IMR-90 (cell line): Measurements from ENCODE around the gene R3HDM2. TPM values are rescaled to one million over a fixed set of nuclear protein-coding genes. Genes with fewer than 3 reads are reported as not detected.

Experiments used
- BHLHE40 ChIP-seq: fragments of 150-350 bp; IDR thresholded peaks from 2 replicates; pipeline ENCODE4 v1.6.1; 2016; ENCODE audit warnings: mild to moderate bottlenecking, low read depth, low read length
- CHD1 ChIP-seq: IDR thresholded peaks from 2 replicates; pipeline ENCODE4 v1.6.1; 2012; ENCODE audit warnings: low read depth, low read length, improper control_type of control experiment
- ELK1 ChIP-seq: fragments of 150-350 bp; IDR thresholded peaks from 2 replicates; pipeline ENCODE4 v1.6.1; 2016; ENCODE audit warnings: low read depth, mild to moderate bottlenecking, low read length, moderate library complexity, borderline replicate concordance
- polyA plus RNA-seq, 3 experiments: library from polyadenylated mRNA; depleted of rRNA; stranded (reverse); fragments of >200 nt; gene quantifications; 2 replicates each; pipeline ENCODE4 v1.2.3, GENCODE V29; 2012; ENCODE audit warnings: low replicate concordance in 1 of 3
- total RNA-seq: library from RNA; depleted of rRNA; stranded (reverse); fragments of >200 nt; gene quantifications from 2 replicates; pipeline ENCODE4 v1.2.3, GENCODE V29; 2012

The R3HDM2 gene
- total and polyA plus RNA-seq, 2 of the 4 experiments (the other 2 are of a cell fraction): 7.5 to 28.4 TPM

- no peak for TF ChIP-seq CHD1
- TF ChIP-seq BHLHE40: no peak
- no peak for TF ChIP-seq ELK1
These were observed 211.4 kb downstream of the R3HDM2 start (continued) for GRCh38 chr12:57219205-57219992.
